Natural killer cell treated with Interleukin-12 subunit alpha and Interleukin-12 subunit beta and Interleukin-15 and Interleukin-18, amount 100 ng/mL, for 72 hours (primary cell): Measurements from ENCODE around the gene ZGRF1. TPM values are rescaled to one million over a fixed set of nuclear protein-coding genes. Genes with fewer than 3 reads are reported as not detected.
"Not testable (repeated sequence)": the region's sequence is repeated elsewhere in the genome, so short reads cannot be mapped to it uniquely, and the experiment has no call there.

ENCODE experiments used
- ATAC-seq, 2 donors: fragments of 150-1000 bp; cut with Tn5 transposase in 1 of 2; sonication (Bioruptor Pico), chemical (Tn5 transposase) in 1 of 2; 2 replicates each; pipeline ENCODE4 v1.10.0; 2021
- DNase-seq: peaks from one replicate; pipeline ENCODE4 v3.0.0; 2022; ENCODE audit warnings: low spot score
- H3K27ac Mint-ChIP-seq, 2 donors: 1 replicate in 1 of 2; 2 replicates in 1 of 2; pipeline ENCODE4 v1.8.0; 2022; ENCODE audit warnings: mixed read lengths in 2 of 2, mild to moderate bottlenecking in 1 of 2, moderate library complexity in 1 of 2
- H3K27me3 Mint-ChIP-seq, 2 donors: 1 replicate in 1 of 2; 2 replicates in 1 of 2; pipeline ENCODE4 v1.8.0; 2022; ENCODE audit warnings: mixed read lengths in 2 of 2
- H3K36me3 Mint-ChIP-seq: one replicate; pipeline ENCODE4 v1.8.0; 2022; ENCODE audit warnings: mixed read lengths
- H3K4me1 Mint-ChIP-seq, 2 donors: 1 replicate in 1 of 2; 2 replicates in 1 of 2; pipeline ENCODE4 v1.8.0; 2022; ENCODE audit warnings: low read depth in 2 of 2, mixed read lengths in 2 of 2, mild to moderate bottlenecking in 1 of 2
- H3K4me3 Mint-ChIP-seq: one replicate; pipeline ENCODE4 v1.8.0; 2022; ENCODE audit warnings: mixed read lengths
- H3K9me3 Mint-ChIP-seq: 2 replicates; pipeline ENCODE4 v1.8.0; 2022; ENCODE audit warnings: mixed read lengths
- total RNA-seq, 2 donors: library from RNA; stranded (reverse); gene quantifications; one replicate each; pipeline ENCODE4 v1.2.3, GENCODE V29; 2022

ZGRF1 gene
- total RNA-seq, 2 donors from 2014 or later = 22.1 to 57.0 TPM

GRCh38 chr4:112612814-112613213, 23.9 kb downstream of the ZGRF1 start:
- DNase-seq, H3K27me3 Mint-ChIP-seq, H3K27ac Mint-ChIP-seq, H3K4me3 Mint-ChIP-seq, ATAC-seq, H3K4me1 Mint-ChIP-seq, H3K9me3 Mint-ChIP-seq, H3K36me3 Mint-ChIP-seq: not testable (repeated sequence)

- no peak for DNase-seq
- Mint-ChIP-seq H3K27ac (no peak overlapping the region), H3K9me3 (no peaks in the 10 kb centered on the region), H3K4me1 (no peaks in the 10 kb centered on the region), H3K4me3 (no peak overlapping the region), H3K36me3 (no peaks in the 10 kb centered on the region), H3K27me3 (no peaks in the 10 kb centered on the region)
- no peak for ATAC-seq
Measured at GRCh38 chr4:112604589-112604988, 32.1 kb downstream of the ZGRF1 start.

GRCh38 chr4:112594993-112595392, 41.7 kb downstream of the ZGRF1 start:
- no peak for DNase-seq
- Mint-ChIP-seq H3K27me3 (no peaks in the 10 kb centered on the region), H3K9me3 (no peaks in the 10 kb centered on the region), H3K4me3 (no peak overlapping the region), H3K27ac (no peak overlapping the region), H3K36me3 (peaks cover 6% of the 10 kb centered on the region), H3K4me1 (no peaks in the 10 kb centered on the region)
- no peak for ATAC-seq

- no peak overlapping the region for H3K4me3 Mint-ChIP-seq
- H3K9me3 Mint-ChIP-seq = no peaks in the 10 kb centered on the region
- no peak for DNase-seq
- no peaks in the 10 kb centered on the region for H3K27me3 Mint-ChIP-seq
- peaks cover 13% of the 10 kb centered on the region for H3K36me3 Mint-ChIP-seq
- no peak overlapping the region for H3K27ac Mint-ChIP-seq
- peaks cover 0 to 3% of the 10 kb centered on the region in 2 donors for H3K4me1 Mint-ChIP-seq
- ATAC-seq = no peak
Measured at GRCh38 chr4:112593438-112594133, 43.1 kb downstream of the ZGRF1 start.

DNA sequence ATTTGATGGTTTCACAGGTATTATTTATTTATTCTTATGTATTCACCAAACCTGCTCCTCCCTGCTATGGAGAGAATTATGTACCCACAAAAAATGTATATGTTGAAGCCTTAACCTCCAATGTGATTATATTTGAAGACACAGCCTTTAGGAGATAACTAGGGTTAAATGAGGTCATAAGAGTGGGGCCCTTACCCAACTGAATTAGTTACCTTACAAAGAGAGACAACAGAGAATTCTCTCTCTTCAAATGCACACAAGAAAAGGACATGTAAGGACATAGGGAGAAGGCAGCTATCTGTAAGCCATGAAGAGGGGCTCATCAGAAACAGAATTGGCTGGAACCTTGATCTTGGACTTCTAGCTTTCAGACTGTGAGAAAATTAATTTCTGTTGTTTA, 44.0 kb downstream of the ZGRF1 start:
- peaks cover 13% of the 10 kb centered on the region for H3K36me3 Mint-ChIP-seq
- no peaks in the 10 kb centered on the region for H3K9me3 Mint-ChIP-seq
- no peak for ATAC-seq
- H3K27me3 Mint-ChIP-seq = no peaks in the 10 kb centered on the region
- H3K27ac Mint-ChIP-seq = no peak overlapping the region
- H3K4me3 Mint-ChIP-seq = no peak overlapping the region
- DNase-seq = no peak
- H3K4me1 Mint-ChIP-seq = peaks cover 0 to 3% of the 10 kb centered on the region in 2 donors

- DNase-seq (no peak), ATAC-seq (no peak)
- Mint-ChIP-seq H3K36me3 (peaks cover 13% of the 10 kb centered on the region), H3K9me3 (no peaks in the 10 kb centered on the region), H3K27ac (no peak overlapping the region), H3K27me3 (no peaks in the 10 kb centered on the region), H3K4me1 (peaks cover 0 to 3% of the 10 kb centered on the region in 2 donors), H3K4me3 (no peak overlapping the region)
Measured at GRCh38 chr4:112591593-112591992, 45.1 kb downstream of the ZGRF1 start.

- Mint-ChIP-seq H3K36me3 (peaks cover 13% of the 10 kb centered on the region), H3K27me3 (no peaks in the 10 kb centered on the region), H3K9me3 (no peaks in the 10 kb centered on the region), H3K27ac (no peak overlapping the region), H3K4me3 (no peak overlapping the region), H3K4me1 (peaks cover 0 to 3% of the 10 kb centered on the region in 2 donors)
- ATAC-seq = no peak
- DNase-seq = no peak
Measured at GRCh38 chr4:112589206-112589605, 47.5 kb downstream of the ZGRF1 start.

DNA sequence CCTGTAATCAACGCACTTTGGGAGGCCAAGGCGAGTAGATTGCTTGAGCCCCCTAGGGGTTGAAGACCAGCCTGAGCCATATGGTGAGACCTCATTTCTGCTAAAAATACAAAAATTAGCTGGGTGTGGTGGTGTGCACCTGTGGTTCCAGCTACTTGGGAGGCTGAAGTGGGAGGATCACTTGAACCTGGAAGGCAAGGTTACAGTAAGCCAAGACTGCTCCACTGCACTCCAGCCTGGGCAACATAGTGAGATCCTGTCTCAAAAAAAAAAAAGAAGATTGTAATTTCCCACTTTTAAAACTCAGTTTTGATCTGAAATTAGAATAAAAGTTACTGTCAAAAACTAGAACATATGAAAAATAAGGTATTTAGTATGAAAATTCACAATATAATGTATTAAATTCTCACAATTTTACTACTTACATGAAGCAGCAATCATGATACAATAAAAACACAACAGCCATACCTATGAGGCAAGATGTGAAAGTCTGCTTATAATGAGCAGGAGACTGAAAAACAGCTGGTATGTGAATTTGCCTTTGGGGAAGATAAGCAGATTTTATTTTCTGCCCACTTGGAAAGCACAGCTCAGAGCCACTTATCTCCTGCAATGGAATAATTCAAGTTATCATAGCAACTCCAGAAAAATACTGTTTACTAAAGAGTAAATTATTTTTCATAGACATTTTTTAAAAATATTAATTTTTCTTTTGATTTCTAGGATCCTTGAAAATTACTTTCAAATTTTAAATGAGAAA, 50.6 kb downstream of the ZGRF1 start:
- H3K36me3 Mint-ChIP-seq = peaks cover 15% of the 10 kb centered on the region
- H3K27me3 Mint-ChIP-seq = no peaks in the 10 kb centered on the region
- no peak for ATAC-seq
- H3K4me3 Mint-ChIP-seq = no peak overlapping the region
- no peak overlapping the region for H3K27ac Mint-ChIP-seq
- DNase-seq = no peak
- H3K4me1 Mint-ChIP-seq = peaks cover 0 to 3% of the 10 kb centered on the region in 2 donors
- no peaks in the 10 kb centered on the region for H3K9me3 Mint-ChIP-seq

- ATAC-seq = no peak
- H3K4me1 Mint-ChIP-seq = peaks cover 5 to 6% of the 10 kb centered on the region in 2 donors
Measured at GRCh38 chr4:112567536-112567935, 69.2 kb downstream of the ZGRF1 start.

DNA sequence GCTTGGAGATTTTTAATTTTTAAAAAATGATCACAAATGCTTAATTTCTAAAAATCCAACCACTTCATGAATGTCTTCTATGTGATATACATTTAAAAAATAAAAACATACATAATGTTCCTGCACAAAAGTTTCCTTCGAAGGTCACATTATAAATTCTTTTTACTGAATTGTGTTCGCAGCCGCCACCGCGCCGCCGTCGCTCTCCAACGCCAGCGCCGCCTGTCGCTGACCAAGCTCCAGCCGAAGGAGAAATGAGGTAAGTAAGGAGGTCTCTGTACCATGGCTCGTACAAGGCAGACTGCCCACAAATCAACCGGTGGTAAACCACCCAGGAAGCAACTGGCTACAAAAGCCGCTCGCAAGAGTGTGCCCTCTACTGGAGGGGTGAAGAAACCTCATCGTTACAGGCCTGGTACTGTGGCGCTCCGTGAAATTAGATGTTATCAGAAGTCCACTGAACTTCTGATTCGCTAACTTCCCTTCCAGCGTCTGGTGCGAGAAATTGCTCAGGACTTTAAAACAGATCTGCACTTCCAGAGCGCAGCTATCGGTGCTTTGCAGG, 71.9 kb downstream of the ZGRF1 start:
- DNase-seq (no peak), ATAC-seq (no peak)
- peaks cover 5 to 6% of the 10 kb centered on the region in 2 donors for H3K4me1 Mint-ChIP-seq
- no peaks in the 10 kb centered on the region for H3K27me3 Mint-ChIP-seq
- H3K27ac Mint-ChIP-seq = no peak overlapping the region
- H3K4me3 Mint-ChIP-seq = no peak overlapping the region
- H3K36me3 Mint-ChIP-seq = peaks cover 13% of the 10 kb centered on the region
- H3K9me3 Mint-ChIP-seq = no peaks in the 10 kb centered on the region

More at GRCh38 chr4:112567536-112567935, 69.2 kb downstream of the ZGRF1 start:
- Mint-ChIP-seq H3K36me3 (peaks cover 6% of the 10 kb centered on the region), H3K4me3 (no peak overlapping the region), H3K27ac (no peak overlapping the region), H3K27me3 (no peaks in the 10 kb centered on the region), H3K9me3 (no peaks in the 10 kb centered on the region)
- DNase-seq = no peak

DNA sequence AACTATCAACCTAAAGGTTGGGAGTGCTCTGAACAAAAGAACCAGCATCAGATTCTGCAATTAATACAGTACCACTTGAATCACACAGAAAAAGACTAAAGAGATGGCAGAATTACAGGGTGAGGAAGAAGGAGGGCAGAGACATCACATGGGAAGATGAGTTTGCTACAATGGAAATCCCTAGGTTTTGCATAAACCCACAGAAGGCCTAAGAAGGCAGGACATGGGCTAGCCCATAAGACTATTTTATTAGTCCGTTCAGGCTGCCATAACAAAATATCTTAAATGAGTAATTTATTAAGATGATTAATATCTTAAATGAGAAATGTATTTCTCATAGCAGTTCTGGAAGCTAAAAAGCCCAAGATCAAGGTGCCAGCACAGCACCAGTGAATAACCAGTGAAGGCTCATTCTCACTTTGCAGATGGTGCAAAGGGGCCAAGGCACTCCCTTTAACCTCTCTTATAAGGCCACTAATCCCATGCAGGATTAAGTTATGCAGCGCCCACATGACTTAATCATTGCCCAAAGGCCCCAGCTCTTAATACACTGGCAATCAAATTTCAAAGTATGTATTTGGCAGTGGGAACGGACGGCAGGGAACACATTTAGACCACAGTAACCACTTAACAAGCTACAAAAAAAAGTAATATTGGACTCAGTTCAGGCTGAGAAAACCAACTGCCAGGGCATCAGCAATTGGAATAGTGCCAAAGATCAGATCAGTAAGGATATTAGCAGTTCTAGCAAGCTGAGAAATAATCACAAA, 73.1 kb downstream of the ZGRF1 start:
- H3K27ac Mint-ChIP-seq = no peak overlapping the region
- ATAC-seq (no peak), DNase-seq (no peak)
- no peak overlapping the region for H3K4me3 Mint-ChIP-seq
- peaks cover 5 to 8% of the 10 kb centered on the region in 2 donors for H3K4me1 Mint-ChIP-seq
- H3K27me3 Mint-ChIP-seq = no peaks in the 10 kb centered on the region
- no peaks in the 10 kb centered on the region for H3K9me3 Mint-ChIP-seq
- peaks cover 15% of the 10 kb centered on the region for H3K36me3 Mint-ChIP-seq

DNA sequence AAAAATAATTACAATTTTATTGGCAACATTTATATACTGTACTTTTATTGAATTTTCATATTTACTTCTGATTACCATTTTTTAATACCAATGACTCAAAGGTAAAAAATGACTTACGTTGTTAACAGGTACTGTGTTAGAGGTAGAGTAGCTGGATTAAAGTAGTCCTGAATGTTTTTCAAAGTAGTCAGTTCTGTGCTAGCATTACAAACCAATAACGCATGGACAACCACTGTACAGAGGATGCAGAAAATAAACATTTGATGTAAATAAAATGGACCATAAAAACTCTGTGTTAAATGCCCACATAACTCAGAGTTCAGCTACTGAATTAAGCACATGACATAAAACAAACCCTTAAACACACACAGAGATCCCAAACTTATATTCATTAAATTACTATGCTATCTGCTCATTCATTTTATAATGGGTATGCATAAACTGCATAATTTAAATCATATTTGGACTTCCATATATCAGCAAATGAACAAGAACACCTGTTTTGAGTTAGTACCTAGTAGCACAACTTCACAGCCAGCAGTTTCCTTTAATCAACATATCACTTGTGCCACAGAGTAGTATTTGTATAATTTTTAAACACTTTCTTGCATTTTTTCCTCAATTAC, 74.3 kb downstream of the ZGRF1 start:
- H3K4me3 Mint-ChIP-seq = no peak overlapping the region
- DNase-seq = no peak
- H3K9me3 Mint-ChIP-seq = no peaks in the 10 kb centered on the region
- no peak overlapping the region for H3K27ac Mint-ChIP-seq
- peaks cover 15% of the 10 kb centered on the region for H3K36me3 Mint-ChIP-seq
- H3K27me3 Mint-ChIP-seq = no peaks in the 10 kb centered on the region
- H3K4me1 Mint-ChIP-seq = peaks cover 5 to 8% of the 10 kb centered on the region in 2 donors
- ATAC-seq = no peak

DNA sequence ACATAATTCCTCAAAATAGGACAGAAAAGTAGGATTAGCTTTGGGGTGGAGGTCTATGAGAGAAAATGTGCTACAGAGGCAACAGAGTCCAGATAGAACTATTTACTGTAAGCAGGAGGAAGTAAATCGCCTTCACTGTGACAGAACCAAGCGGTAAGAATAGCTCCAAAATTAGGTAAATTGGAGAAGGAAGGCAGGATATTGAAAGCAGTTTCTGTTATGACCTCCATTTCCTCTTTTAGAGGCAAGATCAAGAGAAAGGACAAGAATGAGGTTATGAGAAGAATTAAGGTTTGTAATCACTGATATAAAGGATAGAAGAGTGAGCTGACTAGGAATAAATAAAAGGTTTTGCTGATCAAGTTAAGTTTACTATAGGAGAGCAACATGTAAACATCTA, 76.6 kb downstream of the ZGRF1 start:
- no peak for ATAC-seq
- H3K9me3 Mint-ChIP-seq = no peaks in the 10 kb centered on the region

More for the DNA sequence above, 76.6 kb downstream of the ZGRF1 start:
- no peak for DNase-seq
- Mint-ChIP-seq H3K27me3 (no peaks in the 10 kb centered on the region), H3K4me1 (peaks cover 5 to 8% of the 10 kb centered on the region in 2 donors), H3K4me3 (no peak overlapping the region), H3K36me3 (peaks cover 15% of the 10 kb centered on the region), H3K27ac (no peak overlapping the region)
